SH-SY5Y (cell line): Measurements from ENCODE around the gene TRPV5.

Experiments used
- GATA2 ChIP-seq: IDR thresholded peaks from 2 replicates; pipeline ENCODE4 v1.6.1; 2011; ENCODE audit warnings: mild to moderate bottlenecking, low read depth, low read length
- GATA3 ChIP-seq: IDR thresholded peaks from 2 replicates; pipeline ENCODE4 v1.6.1; 2011; ENCODE audit warnings: low read depth, mild to moderate bottlenecking, low read length, moderate library complexity

GRCh38 chr7:142945001-142945400 is 11.5 kb upstream of the TRPV5 start:
- TF ChIP-seq GATA2: no peak
- no peak for TF ChIP-seq GATA3
